TTC549 (cell line): ENCODE measurements around the gene PNPLA2.

Source experiments
- FAIRE-seq: peaks from 2 replicates; lab custom pipeline; 2012; peaks lifted over from hg19 to GRCh38; lab: Jason Lieb, UNC

The PNPLA2 gene

DNA sequence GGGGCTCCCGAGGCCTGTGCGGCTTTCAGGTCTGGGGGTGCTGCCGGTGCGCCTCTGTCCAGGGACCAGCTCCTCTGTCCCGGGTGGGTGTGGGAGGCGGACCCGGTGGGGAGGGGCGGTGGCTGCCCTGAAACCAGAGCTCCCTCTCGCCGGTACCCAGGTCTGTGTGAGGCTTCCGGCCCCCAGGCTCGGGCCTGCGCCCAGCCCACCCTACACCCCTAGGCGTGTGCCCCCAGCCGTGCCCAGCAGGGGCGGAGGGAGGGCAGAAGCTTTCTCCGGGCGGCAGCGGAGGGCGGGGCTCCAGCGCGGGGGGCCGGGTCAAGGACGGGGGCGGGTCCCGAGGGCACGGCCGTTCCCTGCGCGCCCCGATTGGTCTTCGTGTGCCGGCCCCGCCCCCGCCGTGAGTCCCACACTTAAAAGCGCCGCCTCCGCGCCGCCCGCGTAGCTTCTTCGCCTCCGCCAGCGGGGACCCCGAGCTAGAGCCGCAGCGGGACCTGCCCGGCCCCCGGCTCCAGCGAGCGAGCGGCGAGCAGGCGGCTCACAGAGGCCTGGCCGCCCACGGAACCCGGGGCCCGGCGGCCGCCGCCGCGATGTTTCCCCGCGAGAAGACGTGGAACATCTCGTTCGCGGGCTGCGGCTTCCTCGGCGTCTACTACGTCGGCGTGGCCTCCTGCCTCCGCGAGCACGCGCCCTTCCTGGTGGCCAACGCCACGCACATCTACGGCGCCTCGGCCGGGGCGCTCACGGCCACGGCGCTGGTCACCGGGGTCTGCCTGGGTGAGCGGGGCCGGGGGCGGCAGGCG lies 616 bp downstream of the PNPLA2 start:
- no peak for FAIRE-seq

DNA sequence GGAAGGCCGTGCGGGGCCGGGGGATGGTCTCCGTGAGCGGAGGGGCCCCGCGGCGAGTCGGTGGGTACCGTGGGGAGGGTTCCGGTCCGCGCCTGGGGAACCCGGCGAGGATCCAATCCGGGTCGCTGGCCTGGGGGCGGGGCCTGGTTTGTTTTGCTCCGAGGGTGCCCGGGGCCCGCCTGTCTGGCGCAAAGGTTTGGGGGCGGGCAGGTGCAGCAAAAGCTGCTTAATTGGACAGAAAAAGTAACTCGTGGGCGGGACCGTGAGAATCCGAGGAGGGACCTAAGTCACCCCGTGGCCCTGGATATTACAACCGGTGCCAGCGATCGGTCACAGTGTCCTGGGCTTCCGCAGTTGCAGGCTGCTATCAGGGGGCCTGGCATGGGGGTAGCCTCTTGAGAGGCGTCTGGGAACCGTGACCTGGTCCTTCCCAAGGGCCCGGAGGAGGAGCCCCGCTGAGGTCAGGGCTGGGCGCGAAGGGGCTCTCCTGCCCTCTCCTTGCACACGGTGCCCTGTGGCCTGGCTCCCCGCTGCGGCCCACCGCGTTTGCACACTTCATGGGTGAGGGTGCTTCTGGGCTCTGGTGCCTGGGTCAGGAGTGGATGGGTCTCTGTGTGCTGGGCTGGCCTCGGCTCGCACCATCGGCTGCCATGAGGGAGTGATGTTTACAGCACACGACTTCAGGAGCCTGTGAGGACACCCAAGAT lies 1.4 kb downstream of the PNPLA2 start:
- FAIRE-seq, result no peak

DNA sequence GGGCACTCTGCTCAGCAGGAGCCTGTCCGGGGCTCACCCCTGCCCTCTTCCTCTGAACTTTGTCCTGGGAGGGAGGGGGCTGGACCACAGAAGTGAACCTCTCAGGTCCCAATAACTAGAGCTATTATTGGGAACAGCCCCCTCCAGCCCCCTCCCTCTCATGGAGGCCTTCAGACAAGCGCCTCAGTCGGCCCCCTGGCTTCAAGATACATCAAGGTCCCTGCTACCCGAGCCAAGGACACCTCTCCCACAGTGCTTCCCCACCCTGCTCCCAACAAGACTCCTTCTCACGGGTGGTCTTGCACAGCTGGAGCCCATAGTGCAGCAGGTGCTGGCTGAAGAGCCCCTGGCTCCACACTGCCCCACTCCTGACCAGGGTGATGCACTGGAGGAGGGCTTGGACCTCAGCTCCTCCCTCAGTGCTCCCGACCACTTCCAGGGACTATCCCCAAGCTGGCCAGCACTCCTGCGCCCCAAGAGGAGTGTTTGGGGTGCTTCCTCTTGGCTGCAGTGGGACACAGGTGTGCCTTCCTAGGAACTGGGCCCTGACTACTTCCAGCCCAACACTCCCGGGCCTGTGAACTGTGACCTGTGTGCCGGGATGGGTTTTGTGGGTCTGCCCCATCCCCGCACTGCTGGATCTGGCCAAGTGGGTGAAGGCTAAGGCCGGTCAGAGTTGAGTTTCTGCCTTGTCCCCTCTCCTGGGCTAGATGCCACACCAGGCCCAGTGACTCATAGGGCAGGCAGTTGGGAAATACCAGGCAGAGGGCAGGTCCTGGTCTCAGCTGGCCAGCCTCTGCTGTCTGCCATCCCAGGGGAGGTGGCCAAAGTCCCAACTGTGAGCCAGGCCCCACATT lies 2.2 kb downstream of the PNPLA2 start:
- no peak for FAIRE-seq

DNA sequence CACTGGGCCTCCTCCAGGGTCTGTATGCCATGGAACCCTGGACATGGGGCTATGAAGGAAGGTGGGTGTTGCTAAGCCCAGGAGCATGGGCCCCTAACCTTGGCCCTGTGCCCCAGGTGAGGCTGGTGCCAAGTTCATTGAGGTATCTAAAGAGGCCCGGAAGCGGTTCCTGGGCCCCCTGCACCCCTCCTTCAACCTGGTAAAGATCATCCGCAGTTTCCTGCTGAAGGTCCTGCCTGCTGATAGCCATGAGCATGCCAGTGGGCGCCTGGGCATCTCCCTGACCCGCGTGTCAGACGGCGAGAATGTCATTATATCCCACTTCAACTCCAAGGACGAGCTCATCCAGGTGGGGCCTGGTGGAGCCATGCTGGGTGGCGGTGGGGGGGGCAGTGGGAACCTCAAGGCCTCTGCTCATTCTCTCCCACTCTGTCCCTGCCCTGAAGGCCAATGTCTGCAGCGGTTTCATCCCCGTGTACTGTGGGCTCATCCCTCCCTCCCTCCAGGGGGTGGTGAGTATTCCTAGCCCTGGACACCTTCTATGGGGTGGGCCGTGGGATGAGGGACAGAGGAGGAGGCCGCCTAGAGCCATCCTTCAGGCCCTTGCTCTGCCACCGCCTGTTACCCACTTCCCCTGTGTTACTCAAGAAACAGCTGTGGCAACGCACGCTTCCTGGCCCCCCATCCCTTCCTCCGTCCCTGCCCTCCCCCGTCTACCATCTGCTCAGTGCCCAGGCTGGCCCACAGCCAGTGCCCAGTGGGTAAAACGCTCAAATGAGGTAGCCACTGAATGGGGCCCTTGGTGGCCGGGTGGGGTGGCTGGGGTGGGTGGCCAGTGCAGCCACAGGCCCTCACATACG lies 3.0 kb downstream of the PNPLA2 start:
- no peak for FAIRE-seq

DNA sequence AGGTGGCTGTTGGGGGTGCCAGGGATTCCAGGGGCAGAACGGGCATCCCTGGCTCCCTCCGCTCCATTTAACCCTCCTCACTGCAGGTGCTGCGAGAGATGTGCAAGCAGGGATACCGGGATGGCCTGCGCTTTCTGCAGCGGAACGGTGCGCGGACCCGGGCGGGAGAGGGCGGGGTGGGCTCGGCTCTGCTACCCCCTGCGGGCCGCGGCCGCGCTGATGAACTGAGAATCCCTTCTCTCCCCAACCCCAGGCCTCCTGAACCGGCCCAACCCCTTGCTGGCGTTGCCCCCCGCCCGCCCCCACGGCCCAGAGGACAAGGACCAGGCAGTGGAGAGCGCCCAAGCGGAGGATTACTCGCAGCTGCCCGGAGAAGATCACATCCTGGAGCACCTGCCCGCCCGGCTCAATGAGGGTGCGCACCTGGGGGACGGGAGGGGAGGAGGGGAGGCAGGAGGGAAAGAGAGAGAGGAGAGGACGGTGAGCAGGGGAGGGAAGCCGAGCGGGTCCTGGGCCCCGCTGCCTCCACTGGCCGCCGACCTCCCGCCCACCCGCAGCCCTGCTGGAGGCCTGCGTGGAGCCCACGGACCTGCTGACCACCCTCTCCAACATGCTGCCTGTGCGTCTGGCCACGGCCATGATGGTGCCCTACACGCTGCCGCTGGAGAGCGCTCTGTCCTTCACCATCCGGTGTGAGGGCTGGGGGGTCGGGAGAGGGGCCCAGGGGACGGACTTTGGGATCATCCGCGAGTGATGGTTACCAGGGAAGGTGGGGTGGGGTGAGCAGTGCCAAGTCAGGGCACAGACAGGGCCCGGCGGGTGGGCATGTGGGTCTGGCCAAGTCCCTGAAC lies 5.0 kb downstream of the PNPLA2 start:
- no peak for FAIRE-seq

DNA sequence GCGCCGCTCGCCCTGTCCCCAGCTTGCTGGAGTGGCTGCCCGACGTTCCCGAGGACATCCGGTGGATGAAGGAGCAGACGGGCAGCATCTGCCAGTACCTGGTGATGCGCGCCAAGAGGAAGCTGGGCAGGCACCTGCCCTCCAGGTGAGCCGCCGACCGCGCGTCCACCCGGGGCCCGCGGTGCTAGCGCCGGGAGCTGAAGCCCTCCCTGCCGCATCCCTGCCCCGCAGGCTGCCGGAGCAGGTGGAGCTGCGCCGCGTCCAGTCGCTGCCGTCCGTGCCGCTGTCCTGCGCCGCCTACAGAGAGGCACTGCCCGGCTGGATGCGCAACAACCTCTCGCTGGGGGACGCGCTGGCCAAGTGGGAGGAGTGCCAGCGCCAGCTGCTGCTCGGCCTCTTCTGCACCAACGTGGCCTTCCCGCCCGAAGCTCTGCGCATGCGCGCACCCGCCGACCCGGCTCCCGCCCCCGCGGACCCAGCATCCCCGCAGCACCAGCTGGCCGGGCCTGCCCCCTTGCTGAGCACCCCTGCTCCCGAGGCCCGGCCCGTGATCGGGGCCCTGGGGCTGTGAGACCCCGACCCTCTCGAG lies 5.7 kb downstream of the PNPLA2 start:
- no peak for FAIRE-seq

DNA sequence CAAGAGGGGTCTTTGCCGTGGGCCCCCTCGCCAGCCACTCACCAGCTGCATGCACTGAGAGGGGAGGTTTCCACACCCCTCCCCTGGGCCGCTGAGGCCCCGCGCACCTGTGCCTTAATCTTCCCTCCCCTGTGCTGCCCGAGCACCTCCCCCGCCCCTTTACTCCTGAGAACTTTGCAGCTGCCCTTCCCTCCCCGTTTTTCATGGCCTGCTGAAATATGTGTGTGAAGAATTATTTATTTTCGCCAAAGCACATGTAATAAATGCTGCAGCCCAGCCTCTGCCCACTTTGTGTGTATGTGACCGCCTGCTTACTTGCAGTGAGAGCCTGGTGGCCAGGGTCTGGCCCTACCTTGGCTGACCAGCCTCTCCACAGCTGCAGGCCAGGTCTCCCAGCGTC lies 6.2 kb downstream of the PNPLA2 start:
- no peak for FAIRE-seq

DNA sequence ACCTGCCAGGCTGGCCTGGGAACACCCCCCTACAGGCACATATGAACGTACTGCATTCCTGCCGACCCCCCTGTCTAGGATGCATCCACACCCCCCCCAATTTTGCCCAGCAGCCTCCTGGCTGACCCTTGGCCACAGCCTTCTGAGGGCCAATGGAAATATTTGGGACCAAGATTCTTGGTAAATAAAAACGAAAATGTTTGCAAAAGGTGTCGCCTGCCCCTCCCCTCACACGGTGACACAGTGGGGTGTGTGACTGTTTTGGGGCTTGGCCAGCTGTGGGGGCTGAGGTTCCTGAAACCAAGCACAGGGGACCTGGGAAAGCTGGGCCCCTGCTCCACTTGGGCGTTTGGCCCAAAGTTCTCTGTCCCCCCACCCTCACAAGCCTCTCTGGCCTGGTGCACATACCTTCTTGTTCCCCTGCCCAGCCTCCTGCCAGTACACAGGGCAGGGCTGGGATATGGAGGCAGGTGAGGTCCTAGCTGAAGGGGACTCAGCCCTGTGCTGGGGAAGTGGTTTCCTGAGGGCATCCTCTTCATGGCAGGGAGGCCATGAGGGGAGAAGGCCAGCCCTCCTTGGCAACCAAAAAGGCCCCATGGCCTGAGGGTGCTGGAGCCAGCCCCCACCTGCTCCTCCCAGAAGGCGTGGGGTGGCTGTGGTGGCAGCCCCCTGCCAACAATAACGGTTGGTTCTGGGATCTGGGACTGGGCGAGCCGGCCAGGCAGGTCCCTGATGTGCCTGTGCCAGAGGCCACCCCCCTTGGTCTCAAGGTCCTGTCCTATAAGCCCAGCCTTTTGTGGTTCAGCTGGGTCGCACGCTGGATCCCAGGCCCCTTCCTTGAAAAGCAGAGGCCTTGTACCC lies 6.9 kb downstream of the PNPLA2 start:
- no peak for FAIRE-seq

DNA sequence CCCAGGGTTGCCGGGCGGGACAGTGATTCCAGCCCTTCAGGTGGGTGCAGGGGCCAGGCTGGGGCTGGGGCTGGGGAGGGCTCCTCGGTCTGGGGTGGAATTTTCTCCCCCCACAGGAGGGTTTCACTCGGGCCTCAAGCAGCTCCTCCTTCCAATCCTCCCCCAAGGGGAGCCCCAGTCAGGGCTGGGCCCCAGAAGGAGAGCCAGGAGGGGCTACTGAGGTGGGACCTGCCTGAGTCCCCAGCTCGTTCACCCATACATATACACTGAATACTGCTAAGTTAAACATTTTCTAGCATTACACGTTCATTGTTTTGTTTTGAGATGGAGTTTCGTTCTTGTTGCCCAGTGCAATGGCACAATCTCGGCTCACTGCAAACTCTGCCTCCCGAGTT lies 7.5 kb downstream of the PNPLA2 start:
- no peak for FAIRE-seq

DNA sequence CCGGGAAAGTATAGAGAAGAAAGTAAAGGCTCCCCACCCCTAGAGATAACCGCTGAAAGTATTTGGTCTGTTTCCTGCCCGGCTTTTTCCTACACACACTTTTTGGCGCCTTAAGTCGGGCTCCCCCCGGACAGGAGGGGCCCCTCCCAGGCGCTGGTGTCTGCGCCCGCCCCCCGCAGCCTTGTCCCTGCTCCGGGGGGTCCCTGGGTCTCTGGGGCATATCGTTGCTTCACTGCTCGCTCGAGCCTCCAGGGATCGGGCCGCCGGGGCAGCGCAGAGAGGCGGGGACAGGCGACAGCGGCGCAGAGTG lies 8.1 kb downstream of the PNPLA2 start:
- FAIRE-seq, result no peak

DNA sequence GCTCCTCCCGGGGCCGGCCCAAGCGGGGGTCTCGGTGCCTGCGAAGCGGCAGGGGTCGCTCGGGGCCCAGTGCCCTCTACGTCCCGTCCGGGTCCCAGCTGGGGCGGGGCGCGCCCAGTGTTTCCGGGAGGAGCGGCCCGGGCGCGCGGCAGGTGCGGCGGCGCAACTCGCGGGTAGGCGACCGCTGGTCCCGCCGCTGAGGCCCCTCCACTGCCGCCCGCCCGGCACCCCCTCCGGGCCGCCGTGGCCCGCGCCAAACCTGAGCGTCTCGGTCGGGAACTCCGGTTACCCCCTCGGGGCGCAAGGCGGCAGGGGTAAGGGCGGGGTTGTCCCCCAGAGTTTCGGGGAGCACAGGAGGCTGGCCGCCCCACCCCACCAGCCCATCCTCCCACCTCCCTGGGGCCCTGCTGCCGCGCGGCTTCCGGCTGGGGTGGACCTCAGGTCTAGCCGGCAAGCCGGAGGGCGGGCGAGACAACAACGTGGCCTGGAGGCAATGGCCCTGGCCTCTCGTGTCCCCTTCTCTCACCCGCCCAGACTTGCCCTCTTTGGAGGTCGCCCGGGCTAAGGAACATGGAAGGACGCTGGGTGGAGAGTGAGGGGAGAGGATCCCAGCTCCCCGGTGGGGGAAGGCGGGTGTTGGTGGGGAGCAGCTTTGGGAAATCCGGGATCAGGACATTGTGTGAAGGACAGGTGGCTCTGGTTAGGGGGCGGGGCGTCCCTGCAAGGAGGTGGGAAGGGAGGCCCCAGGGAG lies 8.6 kb downstream of the PNPLA2 start:
- no peak for FAIRE-seq

DNA sequence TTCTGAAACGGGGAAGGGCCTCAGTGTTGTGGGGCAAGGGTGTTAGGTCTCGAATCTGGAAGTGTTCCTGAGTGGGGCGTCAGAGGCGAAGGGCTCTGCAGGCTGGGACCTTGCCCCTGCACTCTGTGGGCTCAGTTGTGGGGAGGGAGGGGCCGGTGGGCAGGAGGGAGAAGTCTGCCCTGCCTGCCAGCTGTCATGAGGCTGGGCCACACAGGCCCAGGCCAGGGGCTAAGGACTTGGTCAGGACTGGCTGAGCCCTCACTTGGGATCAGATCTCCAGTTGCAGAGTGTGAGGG lies 9.1 kb downstream of the PNPLA2 start, which contains the start of gene CRACR2B:
Gene CRACR2B (plus strand): TSS at position 23 of the 296 bp plus-strand sequence. CDS start 689 bp downstream, outside the sequence.
- no peak for FAIRE-seq

DNA sequence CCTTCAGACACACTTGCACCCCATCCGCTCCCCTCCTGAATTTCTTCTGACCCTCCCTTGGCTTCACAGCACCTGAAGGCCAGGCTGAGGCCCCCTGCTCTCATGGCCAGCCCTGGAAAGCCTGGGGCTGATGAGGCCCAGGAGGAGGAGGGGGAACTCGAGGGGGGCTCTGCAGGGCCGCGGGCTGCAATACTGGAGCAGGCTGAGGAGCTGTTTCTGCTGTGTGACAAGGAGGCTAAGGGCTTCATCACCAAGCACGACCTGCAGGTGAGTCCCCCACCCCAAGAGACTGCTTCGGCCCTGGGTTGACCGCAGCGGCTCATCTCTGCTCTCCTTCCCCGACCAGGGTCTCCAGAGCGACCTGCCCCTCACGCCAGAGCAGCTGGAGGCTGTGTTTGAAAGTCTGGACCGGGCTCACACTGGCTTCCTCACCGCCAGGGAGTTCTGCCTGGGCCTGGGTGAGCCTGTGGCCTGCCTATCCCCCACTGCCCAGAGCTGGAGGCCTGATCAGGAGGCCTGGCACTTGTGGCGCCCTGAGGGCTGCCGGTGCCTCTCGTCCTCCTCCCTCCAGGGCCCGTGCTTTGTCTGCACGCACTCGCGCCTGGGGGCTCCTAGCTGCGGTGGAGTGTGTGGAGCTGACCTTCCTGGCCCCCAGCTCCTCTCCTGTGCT lies 9.9 kb downstream of the PNPLA2 start:
- FAIRE-seq, result no peak

DNA sequence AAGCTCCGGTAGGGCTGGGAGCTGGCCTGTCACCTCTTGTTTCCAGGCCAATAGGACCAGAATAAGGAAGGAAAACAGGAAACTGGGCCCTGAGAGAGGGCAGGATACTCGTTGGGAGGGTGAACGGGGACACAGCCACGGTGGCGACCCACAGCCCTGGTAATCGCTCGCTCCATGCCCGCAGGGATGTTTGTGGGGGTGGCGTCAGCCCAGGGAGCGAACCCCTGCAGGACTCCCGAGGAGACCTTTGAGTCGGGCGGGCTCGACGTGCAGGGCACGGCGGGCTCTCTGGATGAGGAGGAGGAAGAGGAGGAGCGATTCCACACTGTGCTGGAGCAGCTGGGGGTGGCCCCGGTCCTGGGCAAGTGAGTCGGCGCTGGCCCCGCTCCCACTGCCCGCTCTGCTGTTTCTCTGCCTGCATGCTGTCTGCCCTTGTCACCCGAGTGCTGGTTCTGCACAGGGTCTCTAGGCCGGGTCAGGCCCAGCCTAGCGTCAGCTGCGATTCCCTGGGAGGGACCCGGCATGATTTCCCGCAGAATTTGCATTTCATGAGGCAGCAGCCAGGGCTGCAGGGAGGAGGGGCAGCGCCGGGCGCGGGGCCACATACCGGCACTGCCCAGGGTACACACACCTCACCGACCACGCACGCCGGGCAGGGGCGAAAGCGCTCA lies 10.6 kb downstream of the PNPLA2 start:
- no peak for FAIRE-seq

DNA sequence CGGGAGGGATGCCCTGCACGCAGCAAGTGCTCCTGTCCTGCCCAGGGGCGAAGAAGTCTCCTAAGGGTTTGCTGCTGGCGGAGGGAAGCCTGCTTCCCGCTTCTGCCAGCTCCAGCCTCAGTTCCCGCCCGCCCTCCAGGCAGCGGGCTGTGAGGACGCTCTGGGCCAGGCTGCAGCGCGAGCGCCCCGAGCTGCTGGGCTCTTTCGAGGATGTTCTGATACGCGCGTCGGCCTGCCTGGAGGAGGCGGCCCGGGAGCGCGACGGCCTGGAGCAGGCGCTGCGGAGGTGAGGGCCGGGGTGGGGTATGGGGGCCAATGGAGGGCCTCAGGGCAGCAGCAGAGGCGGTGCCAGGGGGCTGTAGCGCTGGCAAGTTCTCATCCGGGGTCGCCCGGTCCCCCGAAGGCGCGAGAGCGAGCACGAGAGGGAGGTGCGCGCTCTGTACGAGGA lies 11.2 kb downstream of the PNPLA2 start:
- FAIRE-seq, result no peak

DNA sequence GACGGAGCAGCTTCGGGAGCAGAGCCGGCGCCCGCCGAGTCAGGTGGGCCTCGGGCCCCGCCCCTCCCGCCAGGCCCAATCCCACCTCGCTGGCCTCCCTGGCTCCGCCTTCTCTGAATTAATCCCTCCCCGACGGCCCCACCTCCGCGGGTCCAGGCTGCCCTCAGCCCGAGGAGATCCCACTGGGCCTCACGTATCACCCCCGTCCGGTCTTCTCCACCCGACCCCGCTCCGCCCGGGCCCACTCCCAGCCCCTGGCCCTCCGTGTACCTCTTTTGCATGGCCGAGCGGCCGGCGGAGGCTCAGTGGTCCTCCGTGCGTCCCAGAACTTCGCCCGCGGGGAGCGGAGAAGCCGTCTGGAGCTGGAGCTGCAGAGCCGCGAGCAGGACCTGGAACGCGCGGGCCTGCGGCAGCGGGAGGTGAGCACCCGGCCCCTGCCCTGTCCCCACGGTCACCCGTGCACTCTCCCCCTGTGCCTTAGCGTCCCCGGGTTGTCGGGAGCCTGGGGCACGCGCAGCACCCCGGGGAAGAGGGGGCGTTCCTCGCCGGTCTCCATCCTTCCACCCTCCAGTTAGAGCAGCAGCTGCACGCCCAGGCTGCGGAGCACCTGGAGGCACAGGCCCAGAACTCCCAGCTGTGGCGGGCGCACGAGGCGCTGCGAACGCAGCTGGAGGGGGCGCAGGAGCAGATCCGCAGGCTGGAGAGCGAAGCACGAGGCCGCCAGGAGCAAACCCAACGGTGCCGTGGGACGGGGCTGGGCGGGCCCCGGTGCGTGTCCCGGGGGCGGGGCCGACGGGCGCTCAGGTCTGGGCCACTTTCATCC lies 11.8 kb downstream of the PNPLA2 start:
- no peak for FAIRE-seq
